Tongue (tissue), 2 donors: ENCODE data around the gene PRR19. TPM values are rescaled to one million over a fixed set of nuclear protein-coding genes. Genes with fewer than 3 reads are reported as not detected.

Source experiments
- DNase-seq: peaks from one replicate; pipeline ENCODE4 v3.0.0-alpha.2; 2015
- total RNA-seq: library from RNA; depleted of rRNA; stranded (reverse); fragments of >200 nt; gene quantifications from one replicate; pipeline ENCODE4 v1.2.3, GENCODE V29; 2014

PRR19 gene
- total RNA-seq, 1 donor from 2014 or later, result 0.62 TPM

DNA sequence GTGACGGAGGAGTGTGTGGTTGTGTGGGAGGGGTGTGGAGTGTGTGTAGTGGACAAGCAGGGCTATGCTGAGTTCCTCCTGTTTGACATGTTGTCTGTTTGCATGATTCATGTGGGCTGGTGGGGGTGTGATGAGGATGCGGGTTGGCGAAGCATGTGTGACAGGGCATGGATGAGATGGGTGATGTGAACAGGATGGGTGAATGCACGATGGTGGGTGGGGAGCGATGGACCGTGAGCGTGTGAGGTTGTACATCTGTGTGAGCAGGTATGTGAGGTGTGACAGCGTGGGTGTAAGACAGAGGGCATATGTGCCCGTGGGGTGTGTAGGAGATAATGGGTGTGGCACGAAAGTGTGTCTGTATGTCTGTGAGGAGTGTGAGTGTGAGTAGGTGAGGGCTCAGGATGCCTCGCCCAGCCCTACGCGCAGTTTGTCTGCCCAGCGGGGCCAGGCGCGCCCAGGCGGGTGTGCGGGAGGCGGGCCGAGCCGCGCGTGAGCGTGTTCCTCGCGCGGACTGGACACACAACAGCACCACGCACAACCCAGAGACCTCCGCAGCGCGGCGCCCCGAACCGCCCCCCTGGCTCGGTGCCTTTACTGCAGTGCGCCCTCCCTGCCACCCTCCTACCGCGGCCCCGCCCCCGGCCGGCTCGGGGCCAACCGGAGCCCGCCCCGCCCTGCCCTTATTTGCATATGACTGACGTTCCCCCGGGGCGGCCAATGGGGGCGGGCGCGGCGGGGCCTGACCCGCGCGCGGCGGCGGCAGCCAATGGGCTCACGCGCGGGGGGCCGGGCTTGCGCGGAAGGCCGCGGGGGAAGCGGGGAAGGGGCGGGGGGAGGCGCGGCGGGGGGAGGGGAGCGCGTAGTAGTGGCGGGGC, 18.5 kb upstream of the PRR19 start:
- DNase-seq, result peak; percentile 98

GRCh38 chr19:42284066-42284501, 17.8 kb upstream of the PRR19 start:
- DNase-seq, result peak; percentile 91

DNA sequence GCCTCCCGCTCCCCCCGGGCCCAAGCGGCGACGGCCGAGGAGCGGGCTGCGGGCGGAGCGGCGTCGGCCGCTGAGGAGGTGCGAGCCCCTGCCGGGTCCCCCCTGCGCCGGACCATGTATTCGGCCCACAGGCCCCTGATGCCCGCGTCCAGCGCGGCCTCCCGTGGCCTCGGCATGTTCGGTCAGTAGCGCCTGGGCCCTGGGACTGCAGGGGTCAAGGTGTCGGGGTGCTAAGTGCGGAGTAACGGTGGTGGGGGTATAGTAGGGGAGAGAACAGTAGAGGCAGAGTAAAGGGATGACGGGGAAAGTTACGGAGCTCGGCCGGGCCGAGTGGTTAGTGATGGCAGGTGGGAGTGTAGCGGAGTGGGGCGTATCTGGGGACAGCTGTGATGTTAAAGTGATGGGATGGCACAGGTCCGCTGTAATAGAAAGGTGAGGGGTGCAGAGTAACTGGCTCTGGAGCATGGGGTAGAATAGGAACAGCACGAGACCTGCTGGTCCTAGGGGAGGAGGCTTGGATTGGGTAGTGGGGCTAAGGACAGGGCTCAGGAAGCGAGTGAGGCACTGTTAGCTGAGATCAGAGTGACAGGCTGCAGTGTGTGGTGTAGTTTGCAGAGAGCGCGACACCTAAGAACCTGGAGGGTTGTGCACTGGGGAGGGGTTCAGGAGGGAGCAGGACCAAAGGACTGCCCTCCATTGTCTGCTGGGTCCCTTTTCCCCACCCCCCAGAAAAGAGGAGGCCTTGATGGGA, 17.2 kb upstream of the PRR19 start:
- DNase-seq, result peak; percentile 38

- no peak for DNase-seq
Observed at GRCh38 chr19:42285541-42285941, 16.4 kb upstream of the PRR19 start.

DNA sequence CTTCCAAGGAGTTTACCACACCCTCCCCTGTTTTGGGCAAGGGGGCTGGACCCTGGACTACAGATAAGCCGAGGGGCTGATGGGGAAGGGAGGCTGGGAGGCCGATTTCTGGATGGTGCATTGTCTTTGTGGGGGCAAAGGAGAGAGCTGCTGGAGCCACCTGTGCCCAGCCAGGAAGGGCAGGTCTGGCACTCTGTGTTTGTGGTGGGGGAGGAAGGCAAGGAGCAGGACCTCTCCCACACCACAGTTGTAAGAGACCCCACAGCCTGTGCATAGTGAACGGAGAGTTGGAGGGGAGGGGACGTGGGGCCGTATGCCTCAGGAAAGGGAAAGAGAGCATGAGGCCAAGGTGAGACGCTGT, 16.0 kb upstream of the PRR19 start:
- DNase-seq, result no peak

- peak; percentile 73 for DNase-seq
Observed at GRCh38 chr19:42286349-42287016, 15.4 kb upstream of the PRR19 start.

GRCh38 chr19:42287017-42287826, 14.7 kb upstream of the PRR19 start:
- DNase-seq, result no peak

GRCh38 chr19:42287827-42288107, 14.2 kb upstream of the PRR19 start:
- no peak for DNase-seq

- DNase-seq, result no peak
Observed at GRCh38 chr19:42288387-42288786, 13.5 kb upstream of the PRR19 start.

- DNase-seq, result no peak
Observed at GRCh38 chr19:42288881-42289555, 12.9 kb upstream of the PRR19 start.

- no peak for DNase-seq
Observed at GRCh38 chr19:42289556-42290041, 12.3 kb upstream of the PRR19 start.

DNA sequence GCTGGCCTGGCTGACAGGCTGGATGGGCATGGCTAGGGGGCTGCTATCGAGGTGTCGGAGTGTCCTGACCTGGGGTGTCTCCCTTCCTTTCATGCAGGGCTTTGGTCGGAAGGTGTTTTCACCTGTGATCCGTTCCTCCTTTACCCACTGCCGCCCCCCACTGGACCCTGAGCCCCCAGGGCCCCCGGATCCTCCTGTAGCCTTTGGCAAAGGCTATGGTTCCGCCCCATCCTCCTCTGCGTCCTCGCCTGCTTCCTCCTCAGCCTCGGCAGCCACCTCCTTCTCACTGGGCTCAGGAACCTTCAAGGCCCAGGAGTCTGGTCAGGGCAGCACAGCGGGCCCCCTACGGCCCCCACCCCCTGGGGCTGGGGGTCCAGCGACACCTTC, 11.8 kb upstream of the PRR19 start:
- no peak for DNase-seq

GRCh38 chr19:42290523-42291434, 11.2 kb upstream of the PRR19 start:
- no peak for DNase-seq

DNA sequence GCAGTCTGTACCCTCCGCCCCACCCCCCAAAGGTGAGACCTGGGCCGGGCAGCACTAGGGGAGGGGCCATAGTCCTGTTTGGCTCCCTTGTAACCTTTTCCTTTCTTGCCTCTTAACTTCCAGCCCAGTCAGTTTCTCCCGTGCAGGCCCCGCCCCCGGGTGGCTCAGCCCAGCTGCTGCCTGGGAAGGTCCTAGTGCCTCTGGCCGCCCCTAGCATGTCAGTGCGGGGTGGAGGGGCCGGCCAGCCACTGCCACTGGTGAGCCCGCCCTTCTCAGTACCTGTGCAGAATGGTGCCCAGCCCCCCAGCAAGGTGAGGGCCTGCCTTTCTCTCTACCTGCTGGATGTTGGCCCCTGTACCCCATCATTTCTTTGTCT, 10.5 kb upstream of the PRR19 start:
- DNase-seq, result no peak

- no peak for DNase-seq
Observed at GRCh38 chr19:42292042-42292960, 9.6 kb upstream of the PRR19 start.

GRCh38 chr19:42292963-42293362, 9.0 kb upstream of the PRR19 start:
- DNase-seq, result no peak

GRCh38 chr19:42293540-42293939, 8.4 kb upstream of the PRR19 start:
- DNase-seq, result no peak

DNA sequence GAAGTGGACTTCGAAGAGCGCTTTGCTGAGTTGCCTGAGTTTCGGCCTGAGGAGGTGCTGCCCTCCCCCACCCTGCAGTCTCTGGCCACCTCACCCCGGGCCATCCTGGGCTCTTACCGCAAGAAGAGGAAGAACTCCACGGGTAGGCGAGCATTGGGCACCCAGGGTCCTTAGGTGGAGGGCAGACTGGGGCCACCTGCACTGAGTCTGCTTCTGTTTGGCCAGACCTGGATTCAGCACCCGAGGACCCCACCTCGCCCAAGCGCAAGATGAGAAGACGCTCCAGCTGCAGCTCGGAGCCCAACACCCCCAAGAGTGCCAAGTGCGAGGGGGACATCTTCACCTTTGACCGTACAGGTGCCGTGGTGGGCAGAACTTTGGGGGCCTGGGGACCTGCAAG, 8.0 kb upstream of the PRR19 start:
- DNase-seq, result no peak

DNA sequence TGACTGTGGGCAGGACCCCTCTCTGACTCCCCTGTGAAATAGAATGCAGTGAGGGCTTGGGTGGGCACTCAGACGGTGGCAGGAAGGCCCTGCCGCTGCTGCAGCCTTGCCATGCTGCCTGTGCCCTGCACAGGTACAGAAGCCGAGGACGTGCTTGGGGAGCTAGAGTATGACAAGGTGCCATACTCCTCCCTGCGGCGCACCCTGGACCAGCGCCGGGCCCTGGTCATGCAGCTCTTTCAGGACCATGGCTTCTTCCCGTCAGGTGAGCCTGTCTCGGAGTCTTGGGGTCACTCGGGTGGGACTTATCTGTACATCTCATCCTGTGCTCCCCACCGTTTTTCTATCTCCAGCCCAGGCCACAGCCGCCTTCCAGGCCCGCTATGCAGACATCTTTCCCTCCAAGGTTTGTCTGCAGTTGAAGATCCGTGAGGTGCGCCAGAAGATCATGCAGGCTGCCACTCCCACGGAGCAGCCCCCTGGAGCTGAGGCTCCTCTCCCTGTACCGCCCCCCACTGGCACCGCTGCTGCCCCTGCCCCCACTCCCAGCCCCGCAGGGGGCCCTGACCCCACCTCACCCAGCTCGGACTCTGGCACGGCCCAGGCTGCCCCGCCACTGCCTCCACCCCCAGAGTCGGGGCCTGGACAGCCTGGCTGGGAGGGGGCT, 7.3 kb upstream of the PRR19 start:
- no peak for DNase-seq
